ENCODE measurements around the gene INPP5A. TPM values are rescaled to one million over a fixed set of nuclear protein-coding genes. Genes with fewer than 3 reads are reported as not detected.

Gene INPP5A
- total RNA-seq, 1 experiment from 2014 or later: 16.6 TPM

DNA sequence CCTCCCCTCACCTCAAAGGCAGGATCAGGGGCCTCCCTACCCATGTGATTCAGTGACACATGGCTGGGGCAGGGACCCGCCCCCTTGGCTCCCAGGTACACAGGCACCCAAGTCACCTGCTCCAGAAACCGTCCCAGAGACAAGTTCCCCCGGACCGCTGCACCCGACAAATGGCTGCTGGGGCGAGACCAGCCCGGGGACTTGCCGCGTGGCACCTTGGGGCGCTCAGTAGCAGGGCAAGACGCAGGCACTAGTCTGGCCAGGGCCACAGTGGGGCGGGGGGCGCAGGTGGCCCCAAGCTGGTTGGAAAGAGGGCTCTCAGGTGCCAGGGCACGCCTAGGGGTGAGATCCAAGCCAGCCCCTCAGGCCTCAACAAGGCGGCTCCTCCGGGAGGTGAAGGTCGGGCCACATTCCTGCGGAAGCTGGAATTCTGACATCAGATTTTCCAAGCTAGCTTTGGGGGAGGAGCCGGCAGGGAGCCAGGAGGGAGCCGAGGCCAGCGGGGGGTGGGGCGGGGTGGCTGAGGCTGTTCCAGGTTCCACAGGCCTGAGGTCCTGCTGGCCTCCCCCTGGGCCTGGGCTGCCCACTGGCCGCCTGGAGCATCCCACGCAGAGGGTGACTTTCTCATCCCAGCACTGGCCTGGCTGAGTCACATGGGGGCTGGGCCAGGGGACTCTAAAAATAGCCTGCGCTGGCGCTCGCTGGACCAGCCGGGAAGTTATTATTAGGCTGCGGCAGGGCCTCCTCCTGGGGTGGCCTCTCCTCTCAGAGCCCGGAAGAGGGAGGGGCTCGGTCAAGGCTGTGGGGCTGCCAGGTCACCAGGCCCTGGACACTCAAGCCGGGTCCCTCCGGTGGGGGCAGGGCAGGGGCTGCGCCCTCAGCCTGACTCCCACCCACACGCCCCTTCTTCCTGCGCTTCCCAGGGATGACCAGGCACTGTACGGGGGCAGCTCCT lies 20.5 kb upstream of the INPP5A start:
- DNase-seq: peak; percentile 74
- Mint-ChIP-seq H3K27ac (ENCODE audit: unreplicated experiment) (no peak overlapping the region), H3K9me3 (ENCODE audit: low read depth, unreplicated experiment) (no peaks in the 10 kb centered on the region), H3K36me3 (ENCODE audit: insufficient read depth, unreplicated experiment) (peaks cover 10% of the 10 kb centered on the region), H3K27me3 (ENCODE audit: unreplicated experiment) (peaks cover 12% of the 10 kb centered on the region), H3K4me3 (ENCODE audit: low read depth, unreplicated experiment) (no peak overlapping the region), H3K4me1 (ENCODE audit: low read depth, unreplicated experiment) (peaks cover 19% of the 10 kb centered on the region)
- TF ChIP-seq CTCF (IDR thresholded peaks at IDR 0.05; ENCODE audit: unreplicated experiment): no peak
- intact Hi-C loops (cut with micrococcal nuclease; ENCODE audit: unreplicated experiment): no loop called here
- no TSS peak for BruUV-seq (replicated peaks)
- CTCF ChIA-PET: no interaction called here

DNA sequence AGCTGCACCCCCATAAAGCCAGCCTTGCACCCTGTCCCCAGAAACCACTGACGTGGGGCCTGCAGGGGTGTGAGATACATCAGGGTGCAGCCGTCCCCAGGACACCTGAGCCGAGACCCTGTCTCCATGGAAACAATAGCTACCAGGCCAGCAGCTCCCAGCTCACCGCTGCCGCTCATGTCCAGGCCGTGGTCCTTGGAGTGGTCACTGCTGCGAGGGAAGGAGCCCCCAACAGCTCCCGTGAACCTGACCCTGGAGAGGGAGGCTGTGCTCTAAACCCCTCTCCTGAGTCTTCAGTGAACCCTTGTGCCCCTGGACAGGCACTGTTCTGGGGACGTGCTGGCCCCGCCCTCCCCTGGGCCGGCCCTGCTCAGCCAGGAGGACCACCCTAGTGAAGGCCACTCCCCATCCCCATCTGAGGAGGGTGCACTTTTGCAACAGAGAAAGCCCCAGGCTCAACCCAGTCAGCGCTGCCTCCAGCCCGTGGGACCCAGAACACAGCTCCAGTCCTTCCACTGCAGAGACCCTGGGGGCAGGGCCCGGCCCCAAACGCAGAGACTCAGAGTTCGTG lies 19.6 kb upstream of the INPP5A start:
- no peak for TF ChIP-seq CTCF (IDR thresholded peaks at IDR 0.05; ENCODE audit: unreplicated experiment)
- Mint-ChIP-seq H3K27ac (ENCODE audit: unreplicated experiment) (peak overlapping the region; percentile 58), H3K4me1 (ENCODE audit: low read depth, unreplicated experiment) (peaks cover 19% of the 10 kb centered on the region), H3K36me3 (ENCODE audit: insufficient read depth, unreplicated experiment) (peaks cover 10% of the 10 kb centered on the region), H3K4me3 (ENCODE audit: low read depth, unreplicated experiment) (peak overlapping the region; percentile 58), H3K9me3 (ENCODE audit: low read depth, unreplicated experiment) (no peaks in the 10 kb centered on the region), H3K27me3 (ENCODE audit: unreplicated experiment) (peaks cover 5% of the 10 kb centered on the region)
- no peak for DNase-seq
- intact Hi-C loops (cut with micrococcal nuclease; ENCODE audit: unreplicated experiment): no loop called here
- BruUV-seq (replicated peaks): no TSS peak
- CTCF ChIA-PET: interaction anchor here (1.3 kb wide), 1 partner anchor 14 kb away, joined by 5 read pairs; no protein-coding TSS in a partner anchor

DNA sequence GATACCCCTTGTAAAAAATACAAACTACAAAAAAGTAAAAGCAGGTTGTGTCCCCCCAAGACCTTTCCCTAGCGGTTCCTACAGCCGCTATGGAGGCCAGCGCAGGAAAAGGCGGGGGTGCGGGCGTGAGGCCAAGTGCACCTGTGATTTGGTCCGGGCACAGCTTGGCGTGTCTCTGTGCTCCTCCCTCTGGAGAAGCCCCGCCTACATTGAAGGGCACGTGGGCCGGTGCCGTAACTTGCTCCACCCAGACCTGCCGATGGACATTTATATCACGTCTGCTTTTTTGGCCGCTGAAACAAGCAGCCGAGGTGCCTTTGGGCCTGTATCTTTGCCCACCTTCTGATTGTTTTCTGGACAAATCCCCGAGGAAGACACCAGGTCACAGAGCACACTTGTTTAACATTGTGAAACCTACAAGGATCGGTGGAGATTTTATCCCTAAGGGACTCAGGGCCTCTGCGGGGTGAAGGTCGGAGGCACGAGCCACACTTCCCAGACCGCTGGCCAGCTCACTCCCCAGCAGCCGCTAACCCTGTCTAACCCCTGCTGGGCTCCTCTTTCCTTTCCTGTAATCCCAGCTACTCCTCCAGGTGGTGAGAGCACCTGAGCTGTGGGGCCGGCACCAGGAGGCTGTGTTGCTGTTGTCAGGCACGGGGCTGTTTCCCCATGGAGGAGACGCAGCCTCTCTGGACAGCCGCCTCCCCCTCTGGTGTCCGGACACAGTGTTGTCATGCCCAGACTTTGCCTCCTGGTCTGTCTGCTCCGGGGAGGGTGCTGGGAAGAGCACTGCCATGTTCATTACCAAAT lies 18.8 kb upstream of the INPP5A start:
- H3K27me3 Mint-ChIP-seq (ENCODE audit: unreplicated experiment): peaks cover 2% of the 10 kb centered on the region
- BruUV-seq (replicated peaks): no TSS peak
- DNase-seq: peak; percentile 82

More for the DNA sequence above, 18.8 kb upstream of the INPP5A start:
- Mint-ChIP-seq H3K36me3 (ENCODE audit: insufficient read depth, unreplicated experiment) (peaks cover 10% of the 10 kb centered on the region), H3K27ac (ENCODE audit: unreplicated experiment) (peak overlapping the region; percentile 58), H3K9me3 (ENCODE audit: low read depth, unreplicated experiment) (no peaks in the 10 kb centered on the region), H3K4me3 (ENCODE audit: low read depth, unreplicated experiment) (peak overlapping the region; percentile 58), H3K4me1 (ENCODE audit: low read depth, unreplicated experiment) (peaks cover 19% of the 10 kb centered on the region)
- CTCF ChIA-PET: interaction anchor here (1.3 kb wide), 1 partner anchor 13 kb away, joined by 5 read pairs; no protein-coding TSS in a partner anchor
- intact Hi-C loops (cut with micrococcal nuclease; ENCODE audit: unreplicated experiment): no loop called here
- no peak for TF ChIP-seq CTCF (IDR thresholded peaks at IDR 0.05; ENCODE audit: unreplicated experiment)

Measured in Calu3 (cell line).